HG02642 (cell line): ENCODE results near the gene KLHL29.

Experiments used
- ATAC-seq: cut with Tn5 transposase; IDR thresholded peaks from one replicate; pipeline ENCODE4 v1.9.1; 2021; ENCODE audit warnings: mild to moderate bottlenecking; ENCODE audit not compliant: unreplicated experiment, poor library complexity

The KLHL29 gene

GRCh38 chr2:23681356-23682140, 296.6 kb downstream of the KLHL29 start:
- no peak for ATAC-seq

- ATAC-seq: no peak
These were observed 297.5 kb downstream of the KLHL29 start for GRCh38 chr2:23682481-23682880.

- ATAC-seq: no peak
These were observed 298.0 kb downstream of the KLHL29 start for GRCh38 chr2:23683001-23683400.

- no peak for ATAC-seq
These were observed 299.6 kb downstream of the KLHL29 start for GRCh38 chr2:23684395-23685176.

- no peak for ATAC-seq
These were observed 300.2 kb downstream of the KLHL29 start for GRCh38 chr2:23685181-23685580.

GRCh38 chr2:23685706-23686105, 300.7 kb downstream of the KLHL29 start:
- ATAC-seq: no peak

- ATAC-seq: no peak
These were observed 301.5 kb downstream of the KLHL29 start for GRCh38 chr2:23686405-23687029.

- ATAC-seq: no peak
These were observed 302.2 kb downstream of the KLHL29 start for GRCh38 chr2:23687214-23687613.

GRCh38 chr2:23687713-23688112, 302.7 kb downstream of the KLHL29 start:
- ATAC-seq: no peak

- no peak for ATAC-seq
These were observed 303.6 kb downstream of the KLHL29 start for GRCh38 chr2:23688486-23689130.

GRCh38 chr2:23689131-23689700, 304.2 kb downstream of the KLHL29 start:
- ATAC-seq: no peak

GRCh38 chr2:23689891-23690290, 304.9 kb downstream of the KLHL29 start:
- no peak for ATAC-seq

GRCh38 chr2:23690421-23691105, 305.6 kb downstream of the KLHL29 start:
- ATAC-seq: no peak

- ATAC-seq: no peak
These were observed 306.1 kb downstream of the KLHL29 start for GRCh38 chr2:23691106-23691470.

- ATAC-seq: no peak
These were observed 306.6 kb downstream of the KLHL29 start for GRCh38 chr2:23691565-23691964.

GRCh38 chr2:23692263-23692662, 307.3 kb downstream of the KLHL29 start:
- ATAC-seq: no peak

- ATAC-seq: no peak
These were observed 308.0 kb downstream of the KLHL29 start for GRCh38 chr2:23692851-23693605.

GRCh38 chr2:23693606-23693951, 308.6 kb downstream of the KLHL29 start:
- no peak for ATAC-seq
